H1 (cell line): ENCODE data around the gene PRODH. TPM values are rescaled to one million over a fixed set of nuclear protein-coding genes. Genes with fewer than 3 reads are reported as not detected.

Source experiments
- CTCF ChIA-PET: fragments of 300-600 bp; sonication (Branson Sonifier 250); formaldehyde crosslinking; loops from one replicate; lab custom pipeline; 2021; ENCODE audit not compliant: partially characterized antibody; lab: Charles Lee
- POLR2A ChIA-PET: fragments of 300-600 bp; sonication (Branson Sonifier 250); formaldehyde crosslinking; loops from one replicate; lab custom pipeline; 2021; ENCODE audit warnings: inconsistent platforms; ENCODE audit not compliant: partially characterized antibody; lab: Charles Lee
- DNase-seq, 2 experiments: peaks; one replicate each; pipeline versions ENCODE4 v3.0.0 to v3.0.0-alpha.2; 2010 to 2022; ENCODE audit warnings: low spot score in 2 of 2, low read depth in 1 of 2, mixed read lengths in 1 of 2
- FAIRE-seq: peaks from 2 replicates; lab custom pipeline; 2011; peaks lifted over from hg19 to GRCh38; lab: Jason Lieb, UNC
- H2AFZ ChIP-seq: 2 replicates; pipeline ENCODE4 v1.8.1; 2012; ENCODE audit warnings: low read length, inconsistent platforms
- H2AK5ac ChIP-seq: 2 replicates; pipeline ENCODE4 v1.6.1; 2013; ENCODE audit warnings: low read depth, low read length
- H2BK120ac ChIP-seq: replicated peaks from 2 replicates; pipeline ENCODE3; 2013; ENCODE audit warnings: low read depth, low read length, inconsistent platforms
- H2BK12ac ChIP-seq: 2 replicates; pipeline ENCODE4 v1.6.1; 2013; ENCODE audit warnings: low read depth, low read length
- H2BK15ac ChIP-seq: 2 replicates; pipeline ENCODE4 v1.6.1; 2013; ENCODE audit warnings: low read length
- H2BK20ac ChIP-seq: 2 replicates; pipeline ENCODE4 v1.6.1; 2013; ENCODE audit warnings: low read length
- H2BK5ac ChIP-seq: 2 replicates; pipeline ENCODE4 v1.6.1; 2013; ENCODE audit warnings: low read depth, low read length
- H3K14ac ChIP-seq: 2 replicates; pipeline ENCODE4 v1.6.1; 2013; ENCODE audit warnings: inconsistent platforms; ENCODE audit not compliant: insufficient read length
- H3K18ac ChIP-seq: 2 replicates; pipeline ENCODE4 v1.6.1; 2013; ENCODE audit warnings: low read length; ENCODE audit errors: extremely low read depth
- H3K23ac ChIP-seq: 2 replicates; pipeline ENCODE4 v1.6.1; 2013; ENCODE audit warnings: inconsistent platforms; ENCODE audit not compliant: insufficient read length
- H3K23me2 ChIP-seq: 2 replicates; pipeline ENCODE4 v1.6.1; 2013; ENCODE audit warnings: low read depth, low read length
- H3K27ac ChIP-seq: 2 replicates; pipeline ENCODE4 v1.6.1; 2011; ENCODE audit warnings: low read depth, low read length, inconsistent platforms
- H3K27me3 ChIP-seq, 4 experiments: replicated peaks in 1 of 4; 1 replicate in 1 of 4; 2 replicates in 3 of 4; pipeline versions ENCODE4 v1.6.1 to v1.8.1; 2011 to 2013; ENCODE audit warnings: low read length in 3 of 4, mild to moderate bottlenecking in 3 of 4, inconsistent platforms in 2 of 4, mixed read lengths in 2 of 4, moderate library complexity in 1 of 4; ENCODE audit not compliant: control insufficient read depth in 3 of 4, insufficient read depth in 3 of 4; ENCODE audit errors: extremely low read depth in 1 of 4
- H3K36me3 ChIP-seq, 4 experiments: 2 replicates each; pipeline versions ENCODE4 v1.6.1 to v1.8.1; 2011 to 2013; ENCODE audit warnings: mild to moderate bottlenecking in 4 of 4, low read length in 3 of 4, moderate library complexity in 2 of 4, control low read depth in 1 of 4, inconsistent platforms in 1 of 4; ENCODE audit not compliant: insufficient read depth in 4 of 4, control insufficient read depth in 2 of 4
- H3K4ac ChIP-seq: replicated peaks from 2 replicates; pipeline ENCODE3; 2013; ENCODE audit warnings: low read length, low read depth, mixed read lengths, inconsistent platforms; ENCODE audit not compliant: insufficient read length
- H3K4me1 ChIP-seq, 4 experiments: replicated peaks in 1 of 4; 1 replicate in 1 of 4; 2 replicates in 3 of 4; pipeline versions ENCODE4 v1.6.1 to v1.8.1; 2011 to 2013; ENCODE audit warnings: low read length in 3 of 4, inconsistent platforms in 2 of 4, mixed read lengths in 1 of 4; ENCODE audit not compliant: insufficient read depth in 4 of 4, control insufficient read depth in 3 of 4
- H3K4me2 ChIP-seq, 2 experiments: 2 replicates each; pipeline versions ENCODE4 v1.6.1 to v1.8.1; 2011 to 2013; ENCODE audit warnings: low read depth in 2 of 2, low read length in 2 of 2, control low read depth in 1 of 2, inconsistent platforms in 1 of 2, mild to moderate bottlenecking in 1 of 2; ENCODE audit not compliant: insufficient read depth in 1 of 2
- H3K4me3 ChIP-seq, 4 experiments: fragments of 200-600, 300-600 bp in 1 of 4; sonication (generic), shearing (Covaris generic), sonication (Bioruptor Twin) in 1 of 4; 2 replicates each; pipeline versions ENCODE4 v1.5.1 to v1.8.1; 2011 to 2016; ENCODE audit warnings: low read length in 4 of 4, low read depth in 3 of 4, control low read depth in 2 of 4, inconsistent platforms in 2 of 4, mild to moderate bottlenecking in 2 of 4, mixed read lengths in 1 of 4, moderate library complexity in 1 of 4; ENCODE audit not compliant: insufficient read depth in 2 of 4; ENCODE audit errors: extremely low read depth in 1 of 4
- H3K56ac ChIP-seq: replicated peaks from 2 replicates; pipeline ENCODE3; 2013; ENCODE audit warnings: low read depth, mild to moderate bottlenecking, mixed read lengths, low read length, inconsistent platforms; ENCODE audit not compliant: insufficient read length
- H3K79me1 ChIP-seq: 2 replicates; pipeline ENCODE4 v1.6.1; 2013; ENCODE audit warnings: low read depth, low read length, control low read depth
- H3K79me2 ChIP-seq, 2 experiments: 2 replicates each; pipeline versions ENCODE4 v1.6.1 to v1.8.1; 2012 to 2013; ENCODE audit warnings: low read length in 2 of 2, mild to moderate bottlenecking in 2 of 2, inconsistent platforms in 1 of 2; ENCODE audit not compliant: insufficient read depth in 2 of 2, control insufficient read depth in 1 of 2
- H3K9ac ChIP-seq, 4 experiments: replicated peaks in 1 of 4; 1 replicate in 1 of 4; 2 replicates in 3 of 4; pipeline versions ENCODE4 v1.6.1 to v1.8.1; 2011 to 2013; ENCODE audit warnings: low read depth in 3 of 4, low read length in 3 of 4, control low read depth in 2 of 4, mild to moderate bottlenecking in 2 of 4, moderate library complexity in 2 of 4, inconsistent platforms in 1 of 4; ENCODE audit errors: extremely low read depth in 1 of 4
- H3K9me3 ChIP-seq, 2 experiments: 2 replicates each; pipeline versions ENCODE4 v1.6.1 to v1.8.1; 2012 to 2013; ENCODE audit warnings: mild to moderate bottlenecking in 2 of 2, moderate library complexity in 2 of 2, control low read depth in 1 of 2, inconsistent platforms in 1 of 2, low read depth in 1 of 2, low read length in 1 of 2, mixed read lengths in 1 of 2; ENCODE audit not compliant: insufficient read depth in 2 of 2
- H4K20me1 ChIP-seq, 2 experiments: replicated peaks in 1 of 2; 2 replicates each; pipeline versions ENCODE3 to v1.8.1; 2011 to 2013; ENCODE audit warnings: inconsistent platforms in 2 of 2, low read length in 2 of 2, mild to moderate bottlenecking in 1 of 2; ENCODE audit not compliant: insufficient read depth in 2 of 2, control insufficient read depth in 1 of 2
- H4K5ac ChIP-seq: 2 replicates; pipeline ENCODE4 v1.6.1; 2013; ENCODE audit warnings: low read length, low read depth, mixed read lengths, inconsistent platforms; ENCODE audit not compliant: insufficient read length
- H4K8ac ChIP-seq: 2 replicates; pipeline ENCODE4 v1.8.0; 2013; ENCODE audit warnings: mild to moderate bottlenecking, moderate library complexity, low read length, inconsistent platforms; ENCODE audit not compliant: insufficient read depth; ENCODE audit errors: extremely low read depth
- H4K91ac ChIP-seq: replicated peaks from 2 replicates; pipeline ENCODE3; 2013; ENCODE audit warnings: low read length, mixed read lengths, inconsistent platforms; ENCODE audit not compliant: insufficient read length
- HDAC6 ChIP-seq: IDR thresholded peaks from one replicate; pipeline ENCODE4 v1.7.1; 2012; ENCODE audit warnings: low read depth, mild to moderate bottlenecking, inconsistent platforms, low read length, moderate library complexity
- SIRT6 ChIP-seq: IDR thresholded peaks from one replicate; pipeline ENCODE4 v1.7.1; 2012; ENCODE audit warnings: low read length, inconsistent platforms
- polyA plus RNA-seq, 7 experiments: library from polyadenylated mRNA; depleted of rRNA in 3 of 7; stranded (reverse) in 5 of 7; unstranded in 2 of 7; fragments of >200 nt in 5 of 7; fragments of 200-250 nt in 2 of 7; gene quantifications; 1 replicate in 5 of 7; 2 replicates in 1 of 7; 4 replicates in 1 of 7; pipeline versions ENCODE4 v1.2.1 to v1.2.3, GENCODE V29; 2011 to 2013; ENCODE audit warnings: missing spikeins in 2 of 7, mixed read lengths in 2 of 7
- total RNA-seq: library from RNA; stranded (reverse); fragmentation: NEBNext Ultra II Directional; extraction: Animal tissue kit (Norgen Biotek cat#: 25700); gene quantifications from 2 replicates; pipeline ENCODE4 v1.2.1, GENCODE V29; 2021

The PRODH gene
- total and polyA plus RNA-seq, 2 of the 8 experiments (the other 6 are each of a cell fraction or from before 2014, with no cell fraction given) = 27.6 to 45.6 TPM

DNA sequence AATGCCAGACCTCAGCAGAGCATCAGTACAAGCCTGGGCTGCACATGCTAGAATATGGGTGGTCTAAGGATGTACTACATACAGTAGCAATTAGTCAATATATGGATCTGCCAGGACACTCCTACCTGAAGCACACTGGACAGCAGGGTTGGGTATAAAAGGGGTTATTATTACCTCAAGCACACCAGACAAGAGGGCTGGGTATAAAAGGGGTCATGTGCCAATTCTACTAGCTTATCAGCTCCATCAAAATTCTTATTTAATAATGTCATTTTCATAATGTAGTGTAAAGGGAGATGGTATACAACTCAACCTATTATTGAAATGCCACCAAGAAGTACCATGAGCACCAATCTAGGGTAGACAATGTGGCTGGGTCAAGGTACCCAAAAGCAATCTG lies 44.7 kb upstream of the PRODH start:
- H3K14ac ChIP-seq = no peak overlapping the region
- no peak overlapping the region for H2BK120ac ChIP-seq
- peaks cover 8% of the 10 kb centered on the region in 2 experiments for H3K9me3 ChIP-seq
- TF ChIP-seq HDAC6 (no peak), SIRT6 (no peak)
- no peak overlapping the region for H3K56ac ChIP-seq
- H3K79me1 ChIP-seq = peaks cover 3% of the 10 kb centered on the region; the same call in 1 of the 2 replicates
- no peak overlapping the region for H3K9ac ChIP-seq
- no peaks in the 10 kb centered on the region for H3K4me1 ChIP-seq
- H3K27me3 ChIP-seq = no peaks in the 10 kb centered on the region
- CTCF ChIA-PET = interaction anchor here (2.6 kb wide), 1 partner anchor 17 kb away, joined by 8 read pairs; no protein-coding TSS in a partner anchor
- no peak overlapping the region for H3K4ac ChIP-seq
- no peak overlapping the region for H2BK20ac ChIP-seq
- no peaks in the 10 kb centered on the region for H3K79me2 ChIP-seq
- H4K20me1 ChIP-seq = no peaks in the 10 kb centered on the region
- H4K5ac ChIP-seq = no peak overlapping the region
- no peak overlapping the region for H2BK12ac ChIP-seq
- H2AFZ ChIP-seq = no peak overlapping the region
- H3K18ac ChIP-seq = no peak overlapping the region
- H2BK15ac ChIP-seq = no peak overlapping the region
- H4K8ac ChIP-seq = no peak overlapping the region
- H3K4me2 ChIP-seq = no peak overlapping the region
- no peak for FAIRE-seq
- POLR2A ChIA-PET = interaction anchor here (1.1 kb wide), 1 partner anchor 33 kb away, joined by 3 read pairs; no protein-coding TSS in a partner anchor
- no peak overlapping the region for H3K4me3 ChIP-seq
- no peaks in the 10 kb centered on the region for H3K23me2 ChIP-seq
- no peak overlapping the region for H2BK5ac ChIP-seq
- H3K36me3 ChIP-seq = no peaks in the 10 kb centered on the region
- DNase-seq = no peak
- no peak overlapping the region for H4K91ac ChIP-seq
- H3K23ac ChIP-seq = no peak overlapping the region
- no peak overlapping the region for H3K27ac ChIP-seq
- no peak overlapping the region for H2AK5ac ChIP-seq
